HepG2 (cell line): ENCODE results near the gene ZBTB7C.

Experiments
- ARNTL ChIP-seq: sonication (generic); formaldehyde crosslinking; IDR thresholded peaks from 2 replicates; pipeline ENCODE4 v1.4.0; 2020; ENCODE audit warnings: mild to moderate bottlenecking, missing genetic modification reagents
- EZH2 ChIP-seq: conservative IDR thresholded peaks from 2 replicates; pipeline ENCODE4 v1.6.1; 2012; ENCODE audit warnings: mild to moderate bottlenecking, low read depth, low read length, moderate library complexity
- HDAC2 ChIP-seq: sonication (generic); formaldehyde crosslinking; IDR thresholded peaks from 2 replicates; pipeline ENCODE4 v1.4.0; 2020; ENCODE audit warnings: missing genetic modification reagents
- MTA3 ChIP-seq: sonication (generic); formaldehyde crosslinking; IDR thresholded peaks from 2 replicates; pipeline ENCODE4 v1.4.0; 2020; ENCODE audit warnings: missing genetic modification reagents
- NCOA1 ChIP-seq: sonication (generic); formaldehyde crosslinking; IDR thresholded peaks from 2 replicates; pipeline ENCODE4 v1.9.0; 2021; ENCODE audit warnings: missing genetic modification reagents
- NFIC ChIP-seq: IDR thresholded peaks from 2 replicates; pipeline ENCODE4 v1.6.1; 2012; ENCODE audit warnings: mild to moderate bottlenecking, low read length, inconsistent platforms
- NR3C1 ChIP-seq: sonication (generic); formaldehyde crosslinking; IDR thresholded peaks from 2 replicates; pipeline ENCODE4 v1.4.0; 2020; ENCODE audit warnings: missing genetic modification reagents
- POGZ ChIP-seq: sonication (generic); formaldehyde crosslinking; IDR thresholded peaks from 2 replicates; pipeline ENCODE4 v1.4.0; 2020; ENCODE audit warnings: mild to moderate bottlenecking, missing genetic modification reagents
- RFX5 ChIP-seq: IDR thresholded peaks from 2 replicates; pipeline ENCODE4 v1.6.1; 2011; ENCODE audit warnings: low read depth, low read length, improper control_type of control experiment
- UBTF ChIP-seq: sonication (generic); formaldehyde crosslinking; IDR thresholded peaks from 2 replicates; pipeline ENCODE4 v1.4.0; 2020; ENCODE audit warnings: mild to moderate bottlenecking, missing genetic modification reagents
- ZHX1 ChIP-seq: sonication (generic); formaldehyde crosslinking; IDR thresholded peaks from 2 replicates; pipeline ENCODE4 v1.8.1; 2022; ENCODE audit warnings: low read depth, mild to moderate bottlenecking, missing genetic modification reagents
- ZNF331 ChIP-seq: sonication (generic); formaldehyde crosslinking; IDR thresholded peaks from 2 replicates; pipeline ENCODE4 v1.4.0; 2020; ENCODE audit warnings: missing genetic modification reagents
- ZNF768 ChIP-seq: sonication (generic); formaldehyde crosslinking; IDR thresholded peaks from 2 replicates; pipeline ENCODE4 v1.4.0; 2020; ENCODE audit warnings: missing genetic modification reagents
- TF ChIP-seq, protein P1 (sequence below): sonication (generic); formaldehyde crosslinking; IDR thresholded peaks from 2 replicates; pipeline ENCODE4 v1.5.0; 2020; ENCODE audit warnings: mild to moderate bottlenecking, missing genetic modification reagents, moderate library complexity

- TF ChIP-seq, protein P1, sequence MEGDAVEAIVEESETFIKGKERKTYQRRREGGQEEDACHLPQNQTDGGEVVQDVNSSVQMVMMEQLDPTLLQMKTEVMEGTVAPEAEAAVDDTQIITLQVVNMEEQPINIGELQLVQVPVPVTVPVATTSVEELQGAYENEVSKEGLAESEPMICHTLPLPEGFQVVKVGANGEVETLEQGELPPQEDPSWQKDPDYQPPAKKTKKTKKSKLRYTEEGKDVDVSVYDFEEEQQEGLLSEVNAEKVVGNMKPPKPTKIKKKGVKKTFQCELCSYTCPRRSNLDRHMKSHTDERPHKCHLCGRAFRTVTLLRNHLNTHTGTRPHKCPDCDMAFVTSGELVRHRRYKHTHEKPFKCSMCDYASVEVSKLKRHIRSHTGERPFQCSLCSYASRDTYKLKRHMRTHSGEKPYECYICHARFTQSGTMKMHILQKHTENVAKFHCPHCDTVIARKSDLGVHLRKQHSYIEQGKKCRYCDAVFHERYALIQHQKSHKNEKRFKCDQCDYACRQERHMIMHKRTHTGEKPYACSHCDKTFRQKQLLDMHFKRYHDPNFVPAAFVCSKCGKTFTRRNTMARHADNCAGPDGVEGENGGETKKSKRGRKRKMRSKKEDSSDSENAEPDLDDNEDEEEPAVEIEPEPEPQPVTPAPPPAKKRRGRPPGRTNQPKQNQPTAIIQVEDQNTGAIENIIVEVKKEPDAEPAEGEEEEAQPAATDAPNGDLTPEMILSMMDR (CRISPR knock-in tag), result no peak
- no peak for TF ChIP-seq NCOA1 (CRISPR knock-in tag)
- TF ChIP-seq UBTF (CRISPR knock-in tag), result no peak
- TF ChIP-seq NR3C1 (CRISPR knock-in tag), result no peak
- TF ChIP-seq MTA3 (CRISPR knock-in tag), result no peak
- no peak for TF ChIP-seq POGZ (CRISPR knock-in tag)
- no peak for TF ChIP-seq ZHX1 (CRISPR knock-in tag)
- TF ChIP-seq NFIC, result no peak
- no peak for TF ChIP-seq ARNTL (CRISPR knock-in tag)
- no peak for TF ChIP-seq ZNF768
- no peak for TF ChIP-seq RFX5
- no peak for TF ChIP-seq EZH2
- TF ChIP-seq ZNF331 (CRISPR knock-in tag), result no peak
- TF ChIP-seq HDAC2 (CRISPR knock-in tag), result no peak
These were observed 325.0 kb downstream of the ZBTB7C start for GRCh38 chr18:48084041-48084757.
